Activated effector memory CD4-positive, alpha-beta T cell treated with anti-CD3 and anti-CD28 coated beads, Interleukin-2, amount 50 U/mL, for 16 hours (primary cell): Measurements from ENCODE around the gene TNRC6C.
"Not testable (repeated sequence)": the region's sequence is repeated elsewhere in the genome, so short reads cannot be mapped to it uniquely, and the experiment has no call there.

Source experiments
- DNase-seq: peaks from one replicate; pipeline ENCODE4 v3.0.0-alpha.2; 2020

The TNRC6C gene

DNA sequence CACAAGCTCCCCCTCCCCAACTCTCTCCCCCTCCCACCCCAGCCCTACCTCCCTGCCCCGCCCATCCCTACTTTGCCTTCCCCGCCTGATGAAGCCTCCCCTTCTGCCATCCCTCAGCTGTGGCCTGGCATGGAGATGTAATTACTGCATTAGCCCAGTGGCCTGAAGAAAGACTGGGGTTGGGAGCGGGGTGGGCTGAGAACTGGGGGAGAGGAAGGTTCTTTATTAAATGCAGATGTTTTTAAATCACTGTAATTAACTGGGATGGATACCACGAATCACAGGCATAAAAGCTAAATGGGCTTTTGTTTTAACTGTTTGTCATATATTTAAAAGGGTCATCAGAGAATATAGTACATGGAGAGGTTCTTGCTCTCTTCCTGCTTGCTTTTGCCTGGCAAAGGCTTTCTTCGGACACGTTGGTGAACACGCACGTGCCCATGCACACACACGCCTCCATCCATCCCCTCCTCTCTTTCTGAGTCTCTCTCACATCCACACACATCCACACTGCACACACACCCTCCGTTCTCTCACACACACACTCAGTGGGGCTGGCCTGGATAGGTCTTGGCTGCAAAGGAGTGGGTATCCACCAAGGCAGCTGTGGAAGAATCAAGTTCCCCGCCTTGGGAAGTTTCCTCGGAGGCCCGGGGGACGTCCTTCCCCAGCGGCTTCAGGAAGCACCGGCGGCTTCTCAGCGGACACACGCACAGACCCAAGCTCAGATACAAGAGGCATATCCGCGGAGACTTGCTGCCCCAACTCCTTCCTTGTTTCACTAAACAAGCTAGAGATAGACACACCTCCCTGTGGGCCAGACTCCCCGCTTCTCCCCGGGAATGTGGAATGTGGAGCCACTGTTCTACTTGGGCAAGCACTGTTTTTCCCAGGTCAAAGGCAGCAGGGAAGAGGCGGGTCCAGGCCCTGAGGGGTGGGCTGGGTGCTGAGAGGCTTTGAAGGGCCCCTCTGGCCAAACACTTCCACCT lies 27.4 kb upstream of the TNRC6C start:
- no peak for DNase-seq

DNA sequence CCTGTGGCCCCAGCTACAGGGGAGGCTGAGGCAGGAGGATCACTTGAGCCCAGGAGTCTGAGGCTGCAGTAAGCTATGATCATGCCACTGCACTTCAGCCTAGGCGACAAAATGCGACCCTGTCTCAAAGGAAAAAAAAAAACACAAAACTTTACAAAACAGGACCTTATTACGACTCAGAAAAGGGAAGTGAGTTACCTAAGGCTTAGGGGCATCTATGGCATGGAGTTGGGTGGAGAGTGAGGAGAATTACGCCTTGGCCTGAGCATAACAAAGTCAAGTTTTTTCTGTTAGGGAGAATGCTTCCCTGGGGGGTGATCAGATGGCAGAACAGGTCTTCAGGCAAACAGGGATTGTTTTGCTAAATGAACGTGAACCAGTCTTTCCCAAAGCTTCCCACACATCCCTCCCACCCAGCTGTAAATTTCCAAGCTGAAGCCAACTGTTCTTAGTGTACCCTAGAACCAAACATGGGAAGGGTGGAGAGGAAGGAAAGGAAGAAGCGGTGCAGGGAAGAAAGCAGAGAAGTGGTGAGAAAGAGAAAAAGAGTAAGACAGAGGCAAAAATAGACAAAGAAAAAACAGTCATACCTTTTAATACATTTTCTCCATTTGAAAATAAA lies 24.6 kb upstream of the TNRC6C start:
- no peak for DNase-seq

DNA sequence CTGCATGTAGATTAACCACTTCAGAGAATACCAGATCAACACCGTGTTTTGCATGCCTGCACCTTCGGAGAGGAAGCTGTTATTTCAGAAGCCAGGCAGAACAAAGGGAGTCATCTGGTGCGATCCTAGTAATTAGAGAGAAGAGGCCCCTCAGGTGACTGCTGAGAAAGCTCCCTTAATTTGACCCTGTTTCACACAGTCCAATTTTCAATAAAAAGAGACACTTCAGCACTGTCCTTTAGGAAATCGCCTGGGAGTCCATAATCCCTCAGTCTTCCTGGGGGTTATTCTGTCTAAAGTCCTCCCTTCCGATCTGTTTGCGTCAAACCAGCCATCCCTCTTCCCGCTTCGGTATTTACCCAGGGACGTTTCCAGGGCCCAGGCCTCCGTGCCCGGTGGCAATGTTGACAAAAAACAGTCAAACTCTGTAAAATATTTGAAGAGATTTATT lies 23.4 kb upstream of the TNRC6C start:
- DNase-seq = no peak

DNA sequence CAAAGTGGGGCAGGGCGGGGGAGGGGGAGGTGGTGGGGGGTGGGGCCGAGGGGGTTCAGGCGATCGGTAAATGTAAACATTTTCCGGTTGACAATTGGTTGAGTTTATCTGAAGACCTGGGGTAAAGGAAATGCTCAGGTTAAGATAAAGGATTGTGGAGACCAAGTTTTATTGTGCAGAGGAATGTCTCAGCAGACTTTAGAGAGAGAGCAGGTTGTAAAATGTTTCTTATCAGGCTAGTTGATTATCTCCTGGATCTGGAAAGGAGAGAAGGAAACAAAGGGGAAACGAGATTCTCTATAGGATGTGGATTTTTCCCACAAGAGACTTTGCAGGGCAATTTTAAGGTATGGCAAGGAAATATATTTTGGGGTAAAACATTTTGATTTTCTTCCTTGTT lies 22.8 kb upstream of the TNRC6C start:
- DNase-seq = not testable (repeated sequence)

DNA sequence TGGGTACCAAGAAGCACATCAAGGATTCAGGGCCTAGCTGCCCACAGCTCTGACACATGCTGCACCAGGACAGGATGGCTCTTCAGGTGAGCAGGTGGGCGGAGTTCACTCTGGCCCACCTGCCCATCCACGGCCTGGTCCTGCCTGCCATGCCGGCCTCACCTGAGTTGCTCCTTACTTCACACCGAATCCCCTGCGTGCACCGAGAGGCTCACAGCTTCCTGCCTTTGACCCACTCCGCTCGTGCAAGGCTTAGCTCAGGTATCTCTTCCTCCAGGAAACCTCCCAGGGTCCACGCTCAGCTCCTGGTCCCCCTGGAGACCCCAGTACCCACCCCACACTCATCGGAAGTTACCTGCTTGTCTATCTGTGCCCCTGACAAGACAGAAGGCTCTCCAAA lies 21.6 kb upstream of the TNRC6C start:
- no peak for DNase-seq

DNA sequence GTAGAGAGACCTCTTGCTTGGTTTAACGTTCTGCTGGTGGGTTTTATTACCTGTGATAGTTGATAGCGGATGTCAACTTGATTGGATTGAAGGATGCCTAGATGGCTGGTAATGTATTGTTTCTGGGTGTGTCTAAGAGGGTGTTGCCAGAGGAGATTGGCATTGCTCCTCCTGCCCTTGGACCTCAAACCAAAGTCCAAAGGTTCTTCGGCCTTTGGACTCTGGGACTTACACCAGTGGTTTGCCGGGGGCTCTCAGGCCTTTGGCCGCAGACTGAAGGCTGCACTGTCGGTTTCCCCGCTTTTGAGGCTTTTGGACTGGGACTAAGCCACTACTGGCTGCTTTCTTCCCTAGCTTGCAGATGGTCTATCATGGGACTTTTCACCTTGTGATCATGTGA lies 17.5 kb upstream of the TNRC6C start:
- no peak for DNase-seq

DNA sequence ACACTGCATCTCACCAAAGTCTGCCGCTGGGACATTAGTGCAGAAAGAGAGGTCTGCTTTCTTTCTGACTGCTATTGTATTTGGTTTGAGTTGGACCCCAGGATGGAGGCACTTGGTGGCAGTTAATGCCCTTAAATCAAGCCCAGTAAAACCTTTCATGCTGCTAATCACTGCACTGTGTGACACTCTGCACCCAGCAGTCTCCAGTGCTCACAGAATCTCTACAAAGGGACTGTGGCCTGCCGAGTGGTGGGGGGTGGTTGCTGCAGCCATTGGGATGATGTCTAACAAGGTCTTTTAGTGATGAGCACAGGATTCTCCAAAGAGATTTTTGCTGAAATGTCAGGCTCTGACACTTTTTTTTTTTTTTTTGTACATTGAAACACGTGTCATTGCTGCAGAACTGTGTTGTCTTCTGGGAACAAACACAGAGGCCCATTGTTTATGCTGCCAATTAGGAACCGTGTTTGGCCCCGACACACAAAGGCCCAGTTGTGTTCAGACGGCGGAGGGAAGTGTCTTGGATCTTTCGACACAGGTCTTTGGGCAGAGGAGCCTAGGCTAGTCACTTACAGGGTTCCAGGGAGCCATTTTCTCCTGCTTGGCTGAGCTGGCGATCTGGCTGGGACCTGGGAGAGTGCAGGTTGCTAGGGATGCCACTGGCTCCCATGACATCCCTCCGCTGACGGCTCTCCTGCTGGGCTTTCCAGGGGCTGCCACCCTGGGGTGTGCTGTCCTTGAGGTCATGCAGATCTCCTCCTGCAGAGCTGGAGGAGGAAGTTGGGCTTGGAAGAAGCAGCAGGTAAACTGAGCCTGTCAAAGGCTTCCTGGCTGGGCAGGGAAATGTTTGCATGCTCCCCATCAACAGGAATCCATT lies 16.2 kb upstream of the TNRC6C start:
- DNase-seq = peak; percentile 4

DNA sequence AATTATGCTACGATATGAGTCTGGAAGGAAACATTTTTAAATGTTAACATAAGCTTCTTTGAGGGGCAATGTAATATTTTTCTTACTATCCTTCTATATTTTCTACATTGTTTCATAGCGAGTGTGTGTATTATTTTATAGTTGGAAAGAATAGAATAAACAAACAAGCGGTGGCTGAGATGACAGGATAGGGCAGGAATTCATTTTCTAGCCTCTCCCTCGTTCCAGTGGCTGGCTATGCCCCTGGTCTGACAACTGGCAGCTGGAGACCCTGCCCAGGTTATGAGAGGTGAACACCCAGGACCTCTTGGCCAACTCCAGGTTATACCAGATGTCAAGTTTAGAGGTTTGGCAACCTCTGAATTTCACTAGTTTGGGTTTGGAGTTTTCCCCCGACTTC lies 14.5 kb upstream of the TNRC6C start:
- peak; percentile 46 for DNase-seq

DNA sequence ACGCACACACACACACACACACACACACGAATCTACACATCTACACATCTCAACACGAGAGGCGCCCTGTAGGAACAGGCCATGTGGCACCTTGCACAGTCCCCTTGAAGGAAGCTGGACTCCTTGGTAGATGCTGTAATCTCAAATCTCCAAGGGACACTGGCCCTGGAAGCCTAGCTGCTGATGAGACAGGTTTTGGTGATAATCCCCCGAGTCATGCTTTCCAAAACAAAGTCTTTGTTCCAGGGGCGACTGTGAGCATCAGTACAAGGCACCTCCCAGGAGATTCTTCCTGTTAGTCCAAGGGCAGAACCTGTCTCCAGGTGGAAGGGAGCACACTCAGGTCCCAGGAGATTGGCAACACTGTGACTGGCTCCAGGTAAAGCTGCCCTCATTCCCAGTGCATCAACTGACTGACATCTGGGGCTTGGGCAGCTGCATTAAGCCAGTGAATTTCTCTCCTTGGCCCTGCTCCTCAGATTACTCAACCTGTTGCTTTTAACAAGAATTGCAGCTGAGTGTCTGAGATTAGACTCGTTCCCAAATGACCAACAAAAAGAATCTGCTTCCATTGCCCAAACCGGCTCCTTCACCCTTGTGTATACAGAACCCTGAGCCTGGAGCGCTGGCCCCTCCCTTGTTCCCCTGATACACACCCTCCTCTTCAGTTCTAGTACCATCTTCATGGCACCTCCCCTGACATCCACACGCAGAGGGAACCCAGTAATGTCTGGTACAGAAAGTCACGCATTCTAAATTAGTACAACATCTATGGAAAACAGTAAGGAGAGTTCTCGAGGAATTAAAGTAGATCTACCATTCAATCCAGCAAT lies 13.9 kb upstream of the TNRC6C start:
- peak; percentile 46 for DNase-seq

DNA sequence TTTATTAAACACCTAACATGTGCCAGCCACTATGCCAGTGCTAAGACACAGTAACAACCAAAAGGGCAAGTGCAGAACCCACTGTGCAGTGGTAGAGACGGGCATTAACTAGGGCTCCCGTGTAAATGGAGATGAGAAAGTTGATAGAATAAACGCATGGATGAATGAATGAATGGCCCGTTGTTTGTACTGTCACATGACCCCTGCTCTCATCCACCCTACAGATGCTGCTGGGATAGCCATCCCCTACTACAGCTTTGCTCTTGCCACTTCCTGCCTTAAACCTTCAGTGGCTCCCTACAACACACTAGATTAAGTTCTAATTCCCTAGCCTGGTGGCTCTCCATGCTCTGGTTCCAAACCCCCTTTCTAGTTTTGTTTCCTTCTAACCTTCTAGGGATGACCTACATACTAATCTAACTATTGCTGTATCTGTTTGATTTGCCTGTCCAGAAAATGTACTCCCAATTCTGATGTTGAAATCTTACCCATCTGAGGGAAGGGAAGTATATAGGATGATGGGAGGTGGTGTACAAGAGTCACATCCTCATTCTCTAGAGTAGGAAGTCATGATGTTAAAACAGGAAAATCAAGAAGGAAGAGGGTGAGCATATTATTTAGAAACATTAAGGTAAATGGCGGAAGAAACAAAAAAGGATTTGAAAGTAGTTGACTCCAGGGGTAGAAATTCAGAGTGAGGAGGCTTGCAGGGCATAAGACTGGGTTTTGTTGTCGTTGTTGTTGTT lies 11.4 kb upstream of the TNRC6C start:
- DNase-seq = no peak

DNA sequence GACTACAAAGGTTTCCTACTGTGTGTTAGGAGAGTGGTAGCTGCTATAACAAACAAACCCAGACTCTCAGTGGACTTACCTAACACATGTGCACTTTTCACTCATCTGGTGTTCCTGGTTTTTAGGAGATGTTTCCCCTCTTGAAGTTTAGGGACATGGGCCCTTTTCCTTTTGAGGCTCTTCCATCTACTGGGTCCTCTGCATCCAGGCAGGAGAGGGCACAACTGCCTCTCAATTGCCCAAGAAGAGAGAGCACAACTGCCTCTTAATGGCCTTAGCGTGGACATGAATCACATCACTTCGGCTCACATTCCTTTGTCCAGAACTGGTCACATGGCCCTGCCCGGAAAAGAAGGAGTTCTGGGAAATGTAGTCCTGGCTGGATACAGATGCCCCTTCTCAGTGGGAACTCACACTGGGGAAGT lies 9.8 kb upstream of the TNRC6C start:
- DNase-seq = no peak

DNA sequence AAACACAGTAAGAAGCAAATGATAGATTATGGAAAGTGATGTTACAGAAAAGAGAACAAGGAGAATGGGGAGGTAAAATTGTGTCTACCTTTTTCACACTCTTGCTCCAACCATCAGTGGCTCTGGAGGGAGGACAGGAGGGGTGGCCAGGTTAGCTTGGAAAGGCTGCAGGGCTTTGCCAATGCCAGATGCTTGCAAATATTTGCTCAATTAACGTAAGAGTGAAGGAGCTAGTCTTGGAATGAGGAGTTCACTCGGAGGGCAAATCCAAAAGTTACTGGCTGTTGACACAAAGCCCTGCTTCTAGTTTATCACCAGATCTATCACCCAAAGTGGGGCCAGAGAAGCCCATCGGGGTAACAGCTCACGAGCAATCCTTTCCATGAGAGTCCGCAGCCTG lies 7.4 kb upstream of the TNRC6C start:
- no peak for DNase-seq

DNA sequence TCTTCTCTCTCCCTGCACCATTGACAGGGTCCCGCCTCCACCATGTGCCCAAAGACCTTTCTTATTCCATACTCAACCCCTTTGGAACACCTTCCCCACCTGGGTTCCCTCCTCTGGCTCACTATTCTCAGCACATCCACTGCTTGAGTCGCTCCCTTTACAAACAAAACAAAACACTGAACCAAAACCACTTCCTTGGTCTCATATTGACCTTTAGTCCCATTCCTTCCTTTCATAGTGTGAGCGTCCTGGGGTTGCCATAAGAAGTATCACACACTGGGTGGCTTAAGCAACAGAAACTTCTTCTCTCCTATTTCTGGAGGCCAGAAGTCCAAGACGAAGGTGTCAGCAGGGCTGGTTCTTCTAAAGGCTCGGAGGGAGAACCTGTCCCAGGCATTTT lies 6.1 kb upstream of the TNRC6C start:
- no peak for DNase-seq

DNA sequence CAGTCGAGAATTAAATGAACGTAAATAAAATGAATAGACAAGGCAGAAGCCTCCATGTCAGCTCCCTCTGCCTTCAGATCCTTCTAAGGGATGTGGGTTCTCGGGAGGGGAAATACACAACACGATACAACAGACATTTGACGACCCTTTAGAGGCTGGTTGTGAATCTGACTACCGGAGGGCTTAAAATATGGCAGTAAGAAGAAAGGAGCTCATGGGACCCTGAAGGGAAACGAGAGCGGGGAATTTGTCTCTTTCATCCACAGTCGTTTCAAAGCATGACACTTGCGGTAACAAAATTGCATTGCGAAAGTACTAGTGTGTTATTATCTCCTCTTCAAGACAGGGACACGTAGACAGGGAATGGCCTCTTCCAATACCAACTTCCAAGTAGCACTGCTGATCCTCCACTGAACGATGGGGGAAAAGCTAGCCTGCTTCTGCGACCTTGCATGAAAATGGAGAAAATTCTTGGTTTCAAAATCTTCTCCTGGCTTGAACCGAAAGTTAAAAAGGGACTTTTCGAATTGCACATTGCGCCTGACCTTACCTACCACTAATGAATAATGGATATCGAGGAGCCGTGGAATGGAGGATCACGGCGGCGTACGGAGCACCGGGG lies 1.2 kb upstream of the TNRC6C start:
- no peak for DNase-seq

DNA sequence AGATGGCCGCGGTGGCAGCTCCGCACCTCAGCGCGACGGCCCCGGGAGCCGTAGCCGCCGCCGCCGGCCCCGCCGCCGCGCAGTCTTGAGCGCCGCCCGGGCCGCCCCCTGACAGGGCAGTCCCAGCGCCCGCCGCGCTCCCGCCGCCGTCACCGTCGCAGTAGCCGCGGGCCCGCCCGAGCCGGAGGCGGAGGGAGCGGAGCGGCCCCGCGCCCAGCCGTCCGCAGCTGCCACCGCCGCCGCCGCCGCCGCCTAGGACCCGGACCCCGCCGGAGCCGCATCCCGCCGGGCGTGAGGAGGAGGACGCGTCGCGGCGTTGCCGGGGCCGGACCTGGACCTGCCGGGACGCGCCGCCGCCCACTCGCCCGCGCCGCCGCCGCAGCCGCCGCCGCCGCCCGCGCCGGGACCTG lies 218 bp downstream of the TNRC6C start:
- no peak for DNase-seq

DNA sequence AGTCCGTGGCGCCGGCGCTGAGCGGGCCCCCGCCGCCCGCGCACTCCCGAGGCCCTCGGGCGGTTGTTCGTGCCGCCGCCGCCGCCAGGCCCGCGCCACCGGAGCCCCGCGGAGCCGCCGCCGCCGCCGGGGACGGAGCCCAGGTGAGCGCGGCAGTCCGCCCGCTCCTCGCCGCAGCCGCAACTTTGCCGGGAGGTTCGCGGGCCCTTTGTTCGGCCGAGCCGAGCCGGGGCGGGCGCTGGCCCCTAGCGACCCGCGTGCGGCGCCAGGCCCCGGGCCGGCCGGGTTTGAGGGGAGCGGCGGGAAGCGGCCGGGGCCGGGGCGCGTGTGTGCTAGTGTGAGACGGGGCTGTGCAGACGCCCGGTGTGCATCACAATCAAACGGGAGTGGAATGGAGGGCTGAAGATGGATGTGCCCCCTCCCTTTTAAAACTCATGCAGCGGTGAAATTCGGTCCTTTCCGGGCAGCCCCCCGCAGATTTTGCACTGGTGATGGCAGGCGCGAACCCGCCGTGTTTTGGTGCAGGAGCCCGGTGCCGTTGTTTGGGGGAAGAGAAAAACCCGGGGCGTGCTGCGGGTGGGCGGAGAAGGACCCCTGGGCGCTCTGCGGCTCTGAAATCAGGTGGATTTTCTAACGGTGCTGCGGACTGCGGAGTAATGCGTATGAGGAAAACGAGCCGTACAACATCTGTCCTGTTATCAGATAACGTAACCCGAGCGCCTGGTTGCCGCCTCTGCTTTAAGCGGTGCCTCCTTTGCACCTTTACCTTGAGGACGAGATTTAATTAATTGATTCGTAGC lies 823 bp downstream of the TNRC6C start:
- peak; percentile 76 for DNase-seq

DNA sequence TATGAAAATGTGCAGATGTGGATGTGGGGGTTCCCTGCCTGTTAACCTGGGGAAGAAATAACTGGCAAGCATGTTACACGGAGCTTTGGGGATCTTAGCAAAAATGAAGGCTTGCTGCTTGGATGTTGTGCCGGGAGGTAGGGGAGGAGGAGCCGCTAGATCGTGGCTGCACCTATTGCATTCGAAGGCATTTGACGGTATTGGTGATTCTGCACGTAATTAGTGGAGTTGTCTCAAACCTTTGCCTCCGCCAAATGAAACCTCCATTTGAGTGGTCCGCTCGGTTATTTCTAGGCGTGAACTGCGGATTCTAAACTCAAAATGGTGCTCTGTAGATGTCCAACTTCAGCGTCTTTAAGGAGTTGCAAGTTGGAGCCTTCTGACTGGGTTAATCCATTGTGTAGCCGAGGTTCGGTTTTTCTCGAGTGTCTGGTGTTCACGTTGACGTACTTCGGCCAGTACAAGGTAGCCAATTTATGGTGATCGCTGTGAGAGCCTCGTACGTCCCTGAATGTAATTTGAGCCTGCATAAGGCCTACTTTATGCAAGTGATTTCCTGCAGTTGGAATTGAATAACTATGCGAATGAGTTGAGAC lies 1.5 kb downstream of the TNRC6C start:
- peak; percentile 66 for DNase-seq

DNA sequence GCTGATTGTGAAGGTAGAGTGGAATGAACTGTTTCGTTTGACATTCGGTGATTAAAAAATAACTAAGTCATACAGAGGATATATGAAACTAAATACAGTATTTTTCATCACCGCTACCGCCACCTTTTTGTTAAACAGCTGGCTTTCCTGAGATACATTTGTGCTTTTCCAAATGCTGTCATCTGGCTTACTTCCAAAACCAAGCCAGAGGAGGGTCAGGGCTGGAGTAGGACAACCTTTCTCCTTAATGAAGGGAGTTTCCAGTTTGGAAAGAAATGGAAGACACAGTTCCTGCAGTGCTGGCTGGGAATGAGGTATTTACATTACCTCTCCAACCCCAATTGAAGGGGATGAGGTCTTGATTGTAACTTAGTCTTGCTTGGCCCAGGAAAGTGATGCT lies 3.2 kb downstream of the TNRC6C start:
- DNase-seq = no peak

DNA sequence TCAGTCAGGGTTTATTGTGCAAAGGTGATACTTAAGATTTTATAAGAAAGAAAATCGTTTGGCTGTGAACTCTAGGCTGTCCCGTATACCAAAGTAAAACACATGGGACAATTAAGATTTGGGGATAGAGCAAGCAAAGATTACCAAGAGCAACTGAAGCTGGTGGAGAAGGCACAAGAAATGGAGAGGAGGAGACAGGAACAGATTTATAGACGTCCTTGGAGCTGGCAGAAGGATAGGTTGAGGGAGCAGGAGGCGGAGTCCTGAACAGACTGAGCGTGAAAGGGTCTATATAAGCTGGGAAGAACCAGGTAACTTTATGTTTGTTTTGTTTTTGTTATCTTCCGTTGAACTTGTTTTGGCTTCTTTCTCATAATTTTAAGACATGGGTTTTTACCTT lies 3.8 kb downstream of the TNRC6C start:
- no peak for DNase-seq

DNA sequence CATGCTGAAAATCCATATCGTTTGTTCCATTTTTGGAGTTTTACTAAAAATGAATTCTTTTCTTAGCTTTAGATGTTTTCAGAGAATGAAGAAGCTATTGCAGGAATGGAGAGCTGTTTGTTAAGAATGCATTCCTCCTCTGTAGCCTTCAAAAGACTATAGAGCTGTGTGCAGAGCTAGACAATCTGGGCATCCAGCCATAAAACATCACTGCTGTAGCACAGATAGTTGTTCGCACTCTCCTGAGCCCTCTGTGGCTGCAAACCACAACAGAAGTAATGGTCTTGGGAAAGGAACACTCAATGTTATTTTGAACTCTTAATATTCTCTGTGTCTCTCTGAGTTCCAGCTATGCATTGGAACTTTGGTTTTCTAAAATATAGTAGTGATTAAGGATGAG lies 4.9 kb downstream of the TNRC6C start:
- DNase-seq = peak; percentile 68
